ENCODE results near the gene TTC9.

DNA sequence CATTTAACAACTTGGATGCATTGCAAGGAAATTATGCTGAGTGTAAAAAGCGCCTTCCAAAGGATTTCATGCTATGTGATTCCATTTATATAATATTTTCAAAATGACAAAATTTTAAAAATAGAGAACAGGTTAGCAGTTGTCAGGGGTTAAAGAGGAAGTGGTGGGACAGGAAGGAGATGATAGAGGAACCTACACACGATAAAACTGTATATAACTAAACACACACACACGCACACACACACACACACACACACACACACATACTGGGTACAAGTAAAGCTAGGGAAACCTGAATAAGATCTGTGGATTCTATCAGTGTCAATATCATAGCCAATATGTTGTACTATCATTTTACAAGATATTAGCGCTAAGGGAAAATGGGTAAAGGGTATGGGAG, 17.2 kb downstream of the TTC9 start:
- TF ChIP-seq, protein P1, sequence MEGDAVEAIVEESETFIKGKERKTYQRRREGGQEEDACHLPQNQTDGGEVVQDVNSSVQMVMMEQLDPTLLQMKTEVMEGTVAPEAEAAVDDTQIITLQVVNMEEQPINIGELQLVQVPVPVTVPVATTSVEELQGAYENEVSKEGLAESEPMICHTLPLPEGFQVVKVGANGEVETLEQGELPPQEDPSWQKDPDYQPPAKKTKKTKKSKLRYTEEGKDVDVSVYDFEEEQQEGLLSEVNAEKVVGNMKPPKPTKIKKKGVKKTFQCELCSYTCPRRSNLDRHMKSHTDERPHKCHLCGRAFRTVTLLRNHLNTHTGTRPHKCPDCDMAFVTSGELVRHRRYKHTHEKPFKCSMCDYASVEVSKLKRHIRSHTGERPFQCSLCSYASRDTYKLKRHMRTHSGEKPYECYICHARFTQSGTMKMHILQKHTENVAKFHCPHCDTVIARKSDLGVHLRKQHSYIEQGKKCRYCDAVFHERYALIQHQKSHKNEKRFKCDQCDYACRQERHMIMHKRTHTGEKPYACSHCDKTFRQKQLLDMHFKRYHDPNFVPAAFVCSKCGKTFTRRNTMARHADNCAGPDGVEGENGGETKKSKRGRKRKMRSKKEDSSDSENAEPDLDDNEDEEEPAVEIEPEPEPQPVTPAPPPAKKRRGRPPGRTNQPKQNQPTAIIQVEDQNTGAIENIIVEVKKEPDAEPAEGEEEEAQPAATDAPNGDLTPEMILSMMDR (IDR thresholded peaks at IDR 0.05), result no peak
- no peak for TF ChIP-seq EP300 (IDR thresholded peaks at IDR 0.05)
- TF ChIP-seq POLR2AphosphoS5 (IDR thresholded peaks at IDR 0.05), result no peak
- TF ChIP-seq POLR2A (IDR thresholded peaks at IDR 0.05), result no peak

All from upper lobe of left lung (tissue), 4 donors.